Caco-2 (cell line): Measurements from ENCODE around the gene MCM8. TPM values are rescaled to one million over a fixed set of nuclear protein-coding genes. Genes with fewer than 3 reads are reported as not detected.

ENCODE experiments used
- BruUV-seq: library from RNA; stranded (reverse); fragments of 400-500 nt; replicated peaks from 2 replicates; lab custom pipeline; 2021; lab: Mats Ljungman, UMichigan
- CTCF ChIA-PET: fragments of 300-600 bp; sonication (Branson Sonifier 250); formaldehyde crosslinking; loops from one replicate; lab custom pipeline; 2022; ENCODE audit warnings: antibody characterized with exemption; lab: Charles Lee
- POLR2A ChIA-PET: fragments of 300-600 bp; sonication (Branson Sonifier 250); formaldehyde crosslinking; loops from one replicate; lab custom pipeline; 2022; ENCODE audit warnings: antibody characterized with exemption; lab: Charles Lee
- DNase-seq, 2 experiments: peaks; one replicate each; pipeline versions ENCODE4 v3.0.0 to v3.0.0-alpha.2; 2020 to 2022
- H3K27me3 ChIP-seq: replicated peaks from 2 replicates; pipeline ENCODE4 v1.6.0; 2011; ENCODE audit warnings: low read length; ENCODE audit not compliant: control insufficient read depth, insufficient read depth
- H3K36me3 ChIP-seq: 2 replicates; pipeline ENCODE4 v1.5.1; 2011; ENCODE audit warnings: low read length; ENCODE audit not compliant: control insufficient read depth, insufficient read depth
- H3K4me1 ChIP-seq: fragments of 250-450 bp; sonication (Bioruptor Pico); 2 replicates; pipeline ENCODE4 v1.5.1; 2020; ENCODE audit warnings: mild to moderate bottlenecking
- H3K4me3 ChIP-seq: 2 replicates; pipeline ENCODE4 v1.5.1; 2011; ENCODE audit warnings: low read depth, mild to moderate bottlenecking, control low read depth, low read length
- H3K9me3 ChIP-seq: fragments of 250-450 bp; sonication (Bioruptor Pico); 2 replicates; pipeline ENCODE4 v1.5.1; 2020; ENCODE audit warnings: mild to moderate bottlenecking, moderate library complexity
- H3K27ac Mint-ChIP-seq: one replicate; pipeline ENCODE4 v1.8.0; 2022; ENCODE audit warnings: mixed read lengths; ENCODE audit not compliant: unreplicated experiment
- H3K27me3 Mint-ChIP-seq: one replicate; pipeline ENCODE4 v1.8.0; 2022; ENCODE audit warnings: mixed read lengths; ENCODE audit not compliant: insufficient read depth, unreplicated experiment
- H3K36me3 Mint-ChIP-seq: one replicate; pipeline ENCODE4 v1.8.0; 2022; ENCODE audit warnings: mild to moderate bottlenecking, mixed read lengths; ENCODE audit not compliant: insufficient read depth, unreplicated experiment
- H3K4me1 Mint-ChIP-seq: one replicate; pipeline ENCODE4 v1.8.0; 2022; ENCODE audit warnings: low read depth, mixed read lengths; ENCODE audit not compliant: unreplicated experiment
- H3K4me3 Mint-ChIP-seq: one replicate; pipeline ENCODE4 v1.8.0; 2022; ENCODE audit warnings: mild to moderate bottlenecking, moderate library complexity, mixed read lengths; ENCODE audit not compliant: unreplicated experiment
- H3K9me3 Mint-ChIP-seq: one replicate; pipeline ENCODE4 v1.8.0; 2022; ENCODE audit warnings: mixed read lengths; ENCODE audit not compliant: unreplicated experiment
- CTCF ChIP-seq, 2 experiments: fragments of 200-600 bp in 1 of 2; IDR thresholded peaks; 1 replicate in 1 of 2; 2 replicates in 1 of 2; pipeline versions ENCODE4 v1.5.1 to v1.8.0; 2011 to 2022; ENCODE audit warnings: antibody characterized with exemption in 1 of 2, control low read depth in 1 of 2, inconsistent platforms in 1 of 2, low read depth in 1 of 2, low read length in 1 of 2, mild to moderate bottlenecking in 1 of 2, moderate library complexity in 1 of 2; ENCODE audit not compliant: insufficient read depth in 1 of 2, severe bottlenecking in 1 of 2, unreplicated experiment in 1 of 2
- intact Hi-C: fragments of 100-400 bp; cut with micrococcal nuclease; formaldehyde crosslinking; loops from one replicate; pipeline ENCODE4 v1.10.0; 2022; ENCODE audit not compliant: unreplicated experiment
- total RNA-seq: library from RNA; stranded (reverse); gene quantifications from 2 replicates; pipeline ENCODE4 v1.2.3, GENCODE V29; 2022

Gene MCM8
- total RNA-seq, 1 experiment from 2014 or later = 38.4 TPM

GRCh38 chr20:5918856-5919625, 31.4 kb upstream of the MCM8 start:
- Mint-ChIP-seq H3K9me3 (peaks cover 17% of the 10 kb centered on the region), H3K4me3 (no peak overlapping the region), H3K27ac (no peak overlapping the region), H3K36me3 (no peaks in the 10 kb centered on the region), H3K27me3 (peaks cover 17% of the 10 kb centered on the region), H3K4me1 (no peaks in the 10 kb centered on the region)
- 0 out of 2 replicates have a peak, but pooled peaks cover 4% of the 10 kb centered on the region for H3K4me1 ChIP-seq
- no peaks in the 10 kb centered on the region for H3K27me3 ChIP-seq
- no peaks in the 10 kb centered on the region for H3K9me3 ChIP-seq
- no peaks in the 10 kb centered on the region for H3K36me3 ChIP-seq
- BruUV-seq = no TSS peak
- ChIA-PET POLR2A (interaction anchor here (0.6 kb wide), 1 partner anchor 66 kb away, joined by 7 read pairs; no protein-coding TSS in a partner anchor), CTCF (interaction anchor here (0.7 to 0.8 kb wide), 2 partner anchors 9 to 137 kb away, joined by 3 to 11 read pairs; no protein-coding TSS in a partner anchor)
- no peak for TF ChIP-seq CTCF (IDR thresholded peaks at IDR 0.05; ENCODE audit: insufficient read depth in 1 of 2, low read depth in 1 of 2, low read length in 1 of 2, severe bottlenecking in 1 of 2, unreplicated experiment in 1 of 2)
- H3K4me3 ChIP-seq = no peak overlapping the region
- DNase-seq = no peak
- intact Hi-C loops = no loop called here

GRCh38 chr20:5919626-5920544, 30.6 kb upstream of the MCM8 start:
- Histone ChIP-seq H3K4me3 (no peak overlapping the region), H3K9me3 (no peaks in the 10 kb centered on the region), H3K27me3 (no peaks in the 10 kb centered on the region), H3K36me3 (no peaks in the 10 kb centered on the region), H3K4me1 (0 out of 2 replicates have a peak, but pooled peaks cover 4% of the 10 kb centered on the region)
- POLR2A ChIA-PET = no interaction called here
- DNase-seq = no peak
- Mint-ChIP-seq H3K27ac (no peak overlapping the region), H3K4me3 (no peak overlapping the region), H3K4me1 (no peaks in the 10 kb centered on the region), H3K36me3 (no peaks in the 10 kb centered on the region), H3K27me3 (peaks cover 13% of the 10 kb centered on the region), H3K9me3 (peaks cover 17% of the 10 kb centered on the region)
- no peak for TF ChIP-seq CTCF (IDR thresholded peaks at IDR 0.05; ENCODE audit: insufficient read depth in 1 of 2, low read depth in 1 of 2, low read length in 1 of 2, severe bottlenecking in 1 of 2, unreplicated experiment in 1 of 2)
- CTCF ChIA-PET = interaction anchor here (0.8 kb wide), 1 partner anchor 8 kb away, joined by 3 read pairs; no protein-coding TSS in a partner anchor
- intact Hi-C loops = no loop called here
- BruUV-seq = no TSS peak

GRCh38 chr20:5920581-5920980, 29.9 kb upstream of the MCM8 start:
- ChIA-PET CTCF (no interaction called here), POLR2A (no interaction called here)
- BruUV-seq = no TSS peak
- no peaks in the 10 kb centered on the region for H3K36me3 ChIP-seq
- intact Hi-C loops = no loop called here
- peaks cover 17% of the 10 kb centered on the region for H3K9me3 Mint-ChIP-seq
- H3K4me1 ChIP-seq = 0 out of 2 replicates have a peak, but pooled peaks cover 9% of the 10 kb centered on the region
- no peaks in the 10 kb centered on the region for H3K9me3 ChIP-seq
- no peak for DNase-seq
- no peaks in the 10 kb centered on the region for H3K27me3 ChIP-seq
- H3K4me3 Mint-ChIP-seq = no peak overlapping the region
- no peak overlapping the region for H3K4me3 ChIP-seq
- H3K27ac Mint-ChIP-seq = no peak overlapping the region
- H3K4me1 Mint-ChIP-seq = no peaks in the 10 kb centered on the region
- H3K36me3 Mint-ChIP-seq = no peaks in the 10 kb centered on the region
- peaks cover 13% of the 10 kb centered on the region for H3K27me3 Mint-ChIP-seq
- no peak for TF ChIP-seq CTCF (IDR thresholded peaks at IDR 0.05; ENCODE audit: insufficient read depth in 1 of 2, low read depth in 1 of 2, low read length in 1 of 2, severe bottlenecking in 1 of 2, unreplicated experiment in 1 of 2)
